ENCODE data around the gene VPS45. TPM values are rescaled to one million over a fixed set of nuclear protein-coding genes. Genes with fewer than 3 reads are reported as not detected.

The VPS45 gene
- total RNA-seq, 4 donors from 2014 or later = 27.7 to 30.9 (median 29.3) TPM

DNA sequence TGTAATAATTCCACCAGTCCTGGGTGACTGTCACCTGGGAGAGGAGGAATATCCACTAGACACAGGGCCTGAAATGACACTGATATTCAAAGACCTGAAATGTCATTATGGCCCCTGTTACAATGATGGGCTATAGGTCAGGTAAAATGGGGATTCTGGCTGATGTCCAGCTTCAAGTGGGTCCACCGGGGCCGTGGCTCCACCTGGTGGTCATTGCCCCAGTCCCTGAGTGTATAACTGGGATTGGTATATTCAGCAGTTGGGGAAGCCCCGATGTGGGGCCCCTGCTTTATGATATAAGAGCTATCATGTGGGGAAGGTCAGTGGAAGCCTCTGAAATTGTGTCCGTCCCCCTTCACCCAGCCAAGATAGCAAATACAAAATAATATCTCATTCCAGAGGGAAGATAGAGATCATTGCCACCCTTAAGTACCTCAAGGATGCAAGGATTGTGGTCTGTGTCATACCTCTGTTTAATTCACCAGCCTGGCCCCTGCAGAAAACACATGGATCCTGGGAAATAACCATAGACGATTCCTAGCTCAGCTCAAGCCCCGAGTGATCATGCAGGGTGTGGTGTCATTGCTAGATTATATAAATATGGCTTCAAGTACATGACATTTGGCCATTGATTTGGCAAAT is 101.5 kb downstream of the VPS45 start:
- intact Hi-C loops (cut with DNase I; ENCODE audit: low total_unique reads) = no loop called here
- no peak for TF ChIP-seq CTCF (IDR thresholded peaks at IDR 0.05)
- no peak for TF ChIP-seq POLR2A (IDR thresholded peaks at IDR 0.05)
- H3K4me3 ChIP-seq (ENCODE audit: low read depth, poor library complexity, severe bottlenecking) = no peak overlapping the region
- WGBS, 2 donors = 19 to 28% methylated on average over 6 of the region's 6 CpGs
- DNase-seq (ENCODE audit: low spot score in 2 of 2) = peak in 1 of 2 donors; percentile 92

DNA sequence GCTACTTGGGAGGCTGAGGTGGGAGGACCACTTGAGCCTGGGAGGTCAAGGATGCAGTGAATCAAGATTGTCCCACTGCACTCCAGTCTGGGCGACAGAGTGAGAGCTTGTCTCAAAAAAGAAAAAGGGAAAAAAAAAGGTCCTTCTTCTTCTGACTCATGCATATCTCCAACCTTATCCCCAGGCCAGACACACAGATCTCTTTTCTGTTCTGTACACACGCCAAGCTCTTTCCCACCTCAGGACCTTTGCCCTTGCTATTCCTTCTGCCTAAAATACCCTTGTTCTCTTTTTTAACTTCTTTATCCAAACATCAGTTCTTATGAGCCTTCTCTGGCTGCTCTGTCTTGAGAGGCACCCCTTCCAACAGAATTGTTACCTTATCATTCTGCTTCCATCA is 104.2 kb downstream of the VPS45 start:
- WGBS, 2 donors = 86 to 88% methylated on average over 2 of the region's 2 CpGs
- no peak overlapping the region for H3K4me3 ChIP-seq (ENCODE audit: low read depth, poor library complexity, severe bottlenecking)
- intact Hi-C loops (cut with DNase I; ENCODE audit: low total_unique reads) = loop anchor here (10.0 kb wide), 1 partner anchor 207 kb away; no protein-coding TSS in a partner anchor

DNA sequence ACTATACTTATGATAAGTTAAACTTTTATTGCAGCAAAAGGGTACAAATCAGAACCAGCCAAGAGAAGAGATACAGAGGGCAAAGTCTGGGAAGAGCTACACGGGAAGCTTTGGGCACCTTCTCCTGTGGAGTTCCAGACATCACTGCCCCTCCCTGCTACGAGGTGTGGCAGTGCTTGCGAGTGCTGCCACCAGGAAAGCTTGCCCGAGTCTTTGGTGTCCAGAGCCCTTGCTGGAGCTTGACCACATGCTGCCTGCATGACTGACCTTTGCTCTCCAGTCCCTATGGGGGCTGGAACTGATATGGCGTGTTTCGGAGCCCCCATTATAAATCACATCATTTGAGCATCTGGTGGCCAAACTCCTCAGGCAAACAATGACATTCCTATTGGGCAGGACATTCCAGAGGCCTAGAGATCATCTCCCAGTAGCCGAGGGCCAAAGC is 105.6 kb downstream of the VPS45 start:
- no peak overlapping the region for H3K4me3 ChIP-seq (ENCODE audit: low read depth, poor library complexity, severe bottlenecking)
- DNase-seq (ENCODE audit: low spot score in 2 of 2) = no peak
- TF ChIP-seq POLR2A (IDR thresholded peaks at IDR 0.05) (no peak), CTCF (IDR thresholded peaks at IDR 0.05) (no peak)
- 71 to 82% methylated on average over 7 of the region's 7 CpGs for WGBS, 2 donors
- intact Hi-C loops (cut with DNase I; ENCODE audit: low total_unique reads) = loop anchor here (10.0 kb wide), 1 partner anchor 208 kb away; no protein-coding TSS in a partner anchor

More for the DNA sequence above, 104.2 kb downstream of the VPS45 start:
- no peak for DNase-seq (ENCODE audit: low spot score in 2 of 2)
- TF ChIP-seq POLR2A (IDR thresholded peaks at IDR 0.05) (no peak), CTCF (IDR thresholded peaks at IDR 0.05) (no peak)

- intact Hi-C loops (cut with DNase I; ENCODE audit: low total_unique reads) = loop anchor here (10.0 kb wide), 1 partner anchor 212 kb away; no protein-coding TSS in a partner anchor
- TF ChIP-seq POLR2A (IDR thresholded peaks at IDR 0.05) (no peak), CTCF (IDR thresholded peaks at IDR 0.05) (no peak)
- H3K4me3 ChIP-seq (ENCODE audit: low read depth, poor library complexity, severe bottlenecking) = no peak overlapping the region
- no peak for DNase-seq (ENCODE audit: low spot score in 2 of 2)
- WGBS, 2 donors = 83 to 84% methylated on average over 3 of the region's 3 CpGs
Observed at GRCh38 chr1:150176593-150176992, 109.0 kb downstream of the VPS45 start.

DNA sequence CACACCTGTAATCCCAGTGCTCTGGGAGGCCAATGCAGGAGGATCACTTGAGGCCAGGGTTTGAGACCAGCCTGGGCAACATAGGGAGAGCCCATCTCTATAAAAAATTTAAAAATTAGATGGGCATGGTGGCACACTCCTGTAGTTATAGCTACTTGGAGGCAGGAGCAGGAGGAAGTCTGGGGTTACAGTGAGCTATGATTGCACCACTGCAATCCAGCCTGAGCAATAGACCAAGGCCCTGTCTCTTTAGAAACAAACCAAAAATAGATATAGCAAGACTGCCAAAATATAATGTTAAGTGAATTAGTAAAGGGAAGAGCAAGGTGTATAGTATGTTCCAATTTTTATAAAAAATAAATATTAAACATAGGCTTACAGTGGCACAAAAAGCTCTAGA is 111.0 kb downstream of the VPS45 start:
- intact Hi-C loops (cut with DNase I; ENCODE audit: low total_unique reads) = loop anchor here (10.0 kb wide), 1 partner anchor 214 kb away; no protein-coding TSS in a partner anchor
- no peak for DNase-seq (ENCODE audit: low spot score in 2 of 2)
- TF ChIP-seq POLR2A (IDR thresholded peaks at IDR 0.05) (no peak), CTCF (IDR thresholded peaks at IDR 0.05) (no peak)

More for the DNA sequence above, 111.0 kb downstream of the VPS45 start:
- no peak overlapping the region for H3K4me3 ChIP-seq (ENCODE audit: low read depth, poor library complexity, severe bottlenecking)

All from lower leg skin (tissue), 4 donors.